EL (cell line): ENCODE results near the gene UTP14C.
"Not testable (repeated sequence)": the region's sequence is repeated elsewhere in the genome, so short reads cannot be mapped to it uniquely, and the experiment has no call there.

ENCODE experiments used
- DNase-seq: peaks from one replicate; pipeline ENCODE4 v3.0.0-alpha.2; 2016

Gene UTP14C

GRCh38 chr13:52024481-52024880, at the start of gene UTP14C:
Gene UTP14C (plus strand): TSS chr13:52024691. CDS start chr13:52028805, 4,114 bp downstream.
- no peak for DNase-seq

- no peak for DNase-seq
Observed at GRCh38 chr13:51976423-51976822, 48.1 kb upstream of the UTP14C start.

- DNase-seq: no peak
Observed at GRCh38 chr13:51976890-51977289, 47.6 kb upstream of the UTP14C start.

DNA sequence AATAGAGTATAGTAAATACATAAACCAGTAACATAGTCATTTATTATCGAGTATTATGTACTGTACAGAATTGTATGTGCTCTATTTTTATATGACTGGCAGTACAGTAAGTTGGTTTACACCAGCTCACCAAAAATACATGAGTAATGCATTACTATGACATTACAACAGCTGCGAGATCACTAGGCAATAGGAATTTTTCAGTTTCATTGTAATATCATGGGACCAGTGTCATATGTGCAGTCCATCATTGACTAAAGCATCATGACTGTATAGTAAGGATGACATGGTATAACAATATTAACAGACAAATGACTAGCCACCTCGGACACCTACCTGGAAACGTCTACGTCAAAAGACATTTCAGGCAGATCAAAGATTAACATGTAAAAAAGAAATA, 46.9 kb upstream of the UTP14C start:
- DNase-seq: no peak

- DNase-seq: no peak
Observed at GRCh38 chr13:51978796-51979556, 45.5 kb upstream of the UTP14C start.

- no peak for DNase-seq
Observed at GRCh38 chr13:51980908-51981307, 43.6 kb upstream of the UTP14C start.

- peak; percentile 29 for DNase-seq
Observed at GRCh38 chr13:51981355-51981754, 43.1 kb upstream of the UTP14C start.

- DNase-seq: not testable (repeated sequence)
Observed at GRCh38 chr13:51983292-51983691, 41.2 kb upstream of the UTP14C start.

DNA sequence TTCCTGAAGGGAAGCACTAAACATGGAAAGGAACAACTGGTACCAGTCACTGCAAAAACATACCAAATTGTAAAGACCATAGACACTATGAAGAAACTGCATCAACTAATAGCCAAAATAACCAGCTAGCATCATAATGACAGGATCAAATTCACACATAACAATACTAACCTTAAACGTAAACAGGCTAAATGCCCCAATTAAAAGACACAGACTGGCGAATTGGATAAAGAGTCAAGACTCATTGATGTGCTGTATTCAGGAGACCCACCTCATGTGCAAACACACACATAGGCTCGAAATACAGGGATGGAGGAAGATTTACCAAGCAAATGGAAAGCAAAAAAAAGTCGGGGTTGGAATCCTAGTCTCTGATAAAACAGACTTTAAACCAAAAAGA, 39.6 kb upstream of the UTP14C start:
- not testable (repeated sequence) for DNase-seq

- no peak for DNase-seq
Observed at GRCh38 chr13:51988988-51989618, 35.4 kb upstream of the UTP14C start.

- no peak for DNase-seq
Observed at GRCh38 chr13:51993713-51994112, 30.8 kb upstream of the UTP14C start.

DNA sequence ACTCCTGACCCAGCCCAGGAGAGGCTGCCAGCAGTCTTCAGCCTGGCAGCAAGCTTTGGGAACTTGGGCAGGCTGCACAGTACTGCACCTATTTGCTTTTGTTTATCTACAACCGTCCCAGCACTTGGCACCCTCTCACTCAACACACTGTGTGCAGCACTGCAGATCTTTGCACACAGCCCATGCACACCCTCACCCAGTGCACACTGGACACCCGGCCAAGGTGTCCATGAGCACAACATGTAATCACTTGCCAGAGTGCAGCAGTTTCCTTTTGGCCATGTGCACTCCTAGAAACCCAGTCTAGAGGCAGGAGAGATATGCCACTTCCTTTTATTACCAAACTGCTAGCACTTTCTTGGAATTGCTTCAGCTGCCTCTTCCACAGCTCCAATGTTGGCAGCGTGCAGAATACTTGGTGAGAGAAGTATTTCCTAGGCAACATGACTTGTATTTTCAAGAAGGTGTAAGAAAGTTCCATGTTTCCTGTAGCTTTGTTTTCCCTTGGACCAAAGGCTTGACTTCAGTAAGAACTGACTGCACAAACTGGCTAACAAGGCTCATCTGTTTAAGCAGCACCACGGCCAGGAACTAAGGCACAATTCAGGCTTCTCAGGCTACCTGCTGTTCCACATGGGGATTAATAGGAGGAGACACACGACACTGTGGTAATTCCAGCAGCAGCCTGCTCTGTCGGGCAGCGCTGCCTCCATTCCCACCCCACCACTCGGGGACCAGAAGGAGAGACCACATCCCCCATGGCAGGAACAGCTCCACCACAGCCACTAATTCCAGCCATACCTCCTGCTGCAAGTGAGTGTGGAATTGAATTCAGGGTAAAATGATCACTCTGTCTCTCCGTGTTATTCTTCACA, 28.6 kb upstream of the UTP14C start:
- DNase-seq: no peak

DNA sequence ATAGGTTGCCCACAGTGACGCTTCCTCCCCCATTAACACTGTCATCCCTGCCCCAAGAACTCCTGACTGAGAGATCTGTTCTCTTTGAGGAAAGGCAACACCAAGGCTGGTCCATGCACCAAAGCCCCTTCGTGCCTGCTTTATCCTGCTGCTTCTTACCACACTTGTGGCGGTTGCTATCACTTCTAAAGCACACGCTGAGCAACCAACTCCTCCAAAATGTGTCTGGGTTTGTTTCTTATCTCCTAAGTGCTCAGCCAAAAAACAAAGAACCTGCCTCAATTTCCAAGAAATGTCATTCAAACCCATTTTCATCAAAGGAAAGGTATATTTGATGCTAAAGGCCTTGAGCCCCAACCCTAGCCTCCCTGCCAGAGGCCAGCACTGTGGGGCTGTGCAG, 27.9 kb upstream of the UTP14C start:
- no peak for DNase-seq

- no peak for DNase-seq
Observed at GRCh38 chr13:51997186-51997585, 27.3 kb upstream of the UTP14C start.

DNA sequence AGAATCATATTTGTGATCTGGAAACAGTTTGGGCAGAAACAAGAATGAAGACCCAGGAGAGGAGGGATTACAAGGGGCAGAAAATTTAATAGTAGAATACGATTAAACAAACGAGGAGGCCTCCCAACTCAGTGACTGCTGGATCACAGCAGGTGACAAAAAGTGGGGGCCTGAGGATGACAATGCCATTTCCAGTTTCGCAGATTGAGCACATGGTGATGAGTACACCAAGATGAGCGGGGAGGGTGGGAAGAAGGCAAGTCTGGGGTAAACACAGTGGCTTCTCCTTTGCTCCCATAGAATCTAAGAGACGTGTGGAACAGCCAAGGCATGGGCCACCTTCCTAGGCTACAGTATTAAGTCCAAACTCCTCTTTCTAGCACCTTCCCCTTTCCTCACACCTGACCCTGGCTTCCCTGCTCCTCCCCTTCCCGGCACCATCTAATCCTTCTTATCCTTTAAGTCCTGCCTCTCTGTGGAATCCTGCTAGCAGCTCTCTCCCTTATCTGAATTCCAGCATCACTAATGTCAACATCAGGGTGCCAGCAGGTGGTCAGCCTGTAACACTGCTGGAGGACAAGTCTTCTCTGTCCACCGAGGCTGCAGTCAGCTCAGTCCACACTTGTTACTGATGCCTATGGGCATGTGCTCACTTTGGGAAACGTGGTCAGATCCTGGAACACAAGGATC, 26.7 kb upstream of the UTP14C start:
- DNase-seq: no peak

GRCh38 chr13:51998723-51999509, 25.6 kb upstream of the UTP14C start:
- DNase-seq: no peak

- no peak for DNase-seq
Observed at GRCh38 chr13:51999510-51999911, 25.0 kb upstream of the UTP14C start.

- DNase-seq: no peak
Observed at GRCh38 chr13:51999921-52000320, 24.6 kb upstream of the UTP14C start.

GRCh38 chr13:52001120-52001731, 23.3 kb upstream of the UTP14C start:
- DNase-seq: peak; percentile 33

GRCh38 chr13:52002361-52002760, 22.1 kb upstream of the UTP14C start:
- DNase-seq: no peak

DNA sequence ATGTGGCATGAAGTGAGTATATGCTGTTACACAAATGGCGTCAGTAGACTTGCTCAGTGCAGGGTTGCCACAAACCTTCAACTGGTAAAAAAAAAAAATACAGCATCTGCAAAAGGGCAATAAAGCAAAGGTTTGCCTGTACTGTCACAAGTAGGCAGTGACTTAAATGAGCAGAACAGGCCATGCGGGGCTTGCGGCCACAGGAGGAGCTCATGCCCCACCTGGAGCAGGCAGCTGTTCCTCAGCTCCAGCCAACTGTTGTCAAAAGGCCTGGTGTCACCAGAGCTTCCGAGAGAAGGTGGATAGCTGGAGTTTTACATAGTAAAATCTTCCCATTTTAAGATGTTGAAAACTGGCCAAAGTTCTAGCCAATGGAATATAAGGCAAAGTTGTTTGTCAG, 20.9 kb upstream of the UTP14C start:
- no peak for DNase-seq
